Muscle layer of colon (tissue), 2 donors: ENCODE results near the gene ANKS1A.

ENCODE experiments used
- H3K27ac ChIP-seq: one replicate; pipeline ENCODE4 v1.7.0; 2013; ENCODE audit warnings: low read depth, mild to moderate bottlenecking, low read length, moderate library complexity
- H3K27me3 ChIP-seq, 2 donors: one replicate each; pipeline ENCODE4 v1.7.0; 2013; ENCODE audit warnings: low read length in 2 of 2, mild to moderate bottlenecking in 2 of 2; ENCODE audit not compliant: insufficient read depth in 2 of 2, control insufficient read depth in 1 of 2
- H3K36me3 ChIP-seq: one replicate; pipeline ENCODE4 v1.7.0; 2013; ENCODE audit warnings: mild to moderate bottlenecking, low read length; ENCODE audit not compliant: insufficient read depth
- H3K4me1 ChIP-seq: one replicate; pipeline ENCODE4 v1.7.0; 2013; ENCODE audit warnings: mild to moderate bottlenecking, low read length; ENCODE audit not compliant: insufficient read depth
- H3K4me3 ChIP-seq, 2 donors: one replicate each; pipeline ENCODE4 v1.7.0; 2013; ENCODE audit warnings: low read length in 2 of 2, low read depth in 1 of 2, mild to moderate bottlenecking in 1 of 2, moderate library complexity in 1 of 2
- H3K9ac ChIP-seq: one replicate; pipeline ENCODE4 v1.7.0; 2013; ENCODE audit warnings: low read length
- H3K9me3 ChIP-seq: one replicate; pipeline ENCODE4 v1.7.0; 2013; ENCODE audit warnings: mild to moderate bottlenecking, low read length
- donor health status: abdominal sarcoma.
- donor health status: Adenocarcinoma of cecum.

The ANKS1A gene

GRCh38 chr6:34961574-34961973 is 72.5 kb downstream of the ANKS1A start:
- no peak overlapping the region for H3K4me3 ChIP-seq
- H3K36me3 ChIP-seq: no peaks in the 10 kb centered on the region
- H3K9ac ChIP-seq: no peak overlapping the region
- H3K4me1 ChIP-seq: peaks cover 40% of the 10 kb centered on the region
- H3K27ac ChIP-seq: no peak overlapping the region
- H3K9me3 ChIP-seq: no peaks in the 10 kb centered on the region
- no peaks in the 10 kb centered on the region for H3K27me3 ChIP-seq

- Histone ChIP-seq H3K9ac (no peak overlapping the region), H3K36me3 (no peaks in the 10 kb centered on the region), H3K9me3 (no peaks in the 10 kb centered on the region), H3K27me3 (no peaks in the 10 kb centered on the region), H3K4me1 (peaks cover 10% of the 10 kb centered on the region), H3K4me3 (no peak overlapping the region), H3K27ac (no peak overlapping the region)
Observed at GRCh38 chr6:34964564-34964963, 75.5 kb downstream of the ANKS1A start.

GRCh38 chr6:34967461-34967860 is 78.4 kb downstream of the ANKS1A start:
- Histone ChIP-seq H3K4me1 (peaks cover 9% of the 10 kb centered on the region), H3K9ac (no peak overlapping the region), H3K36me3 (peaks cover 18% of the 10 kb centered on the region), H3K27ac (no peak overlapping the region), H3K27me3 (no peaks in the 10 kb centered on the region), H3K4me3 (no peak overlapping the region), H3K9me3 (no peaks in the 10 kb centered on the region)

DNA sequence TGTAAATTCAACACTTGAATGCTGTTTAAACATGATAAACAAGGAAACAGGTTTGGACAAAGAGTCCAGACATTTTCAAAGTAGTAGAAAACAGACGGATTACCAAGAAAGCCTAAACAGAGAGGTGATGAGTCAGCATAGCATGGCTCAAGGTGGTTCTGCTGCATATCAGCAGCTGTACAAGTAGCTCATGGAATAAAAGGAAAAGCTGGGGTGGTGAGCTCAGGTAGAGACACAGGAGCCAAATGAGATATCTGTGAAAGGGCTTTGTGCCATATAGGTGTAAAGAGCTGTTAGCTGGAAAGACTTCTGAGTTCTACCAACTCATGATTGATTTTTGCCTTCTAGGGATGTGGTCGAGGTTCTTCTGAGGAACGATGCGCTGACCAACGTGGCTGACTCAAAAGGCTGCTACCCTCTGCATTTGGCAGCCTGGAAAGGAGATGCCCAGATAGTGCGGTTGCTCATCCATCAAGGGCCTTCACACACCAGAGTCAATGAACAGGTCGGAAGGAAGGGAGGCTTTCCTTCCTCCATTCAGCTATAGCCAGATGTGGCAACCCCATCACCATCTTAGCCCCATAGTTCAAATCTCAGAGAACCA is 80.7 kb downstream of the ANKS1A start:
- H3K27ac ChIP-seq: no peak overlapping the region
- H3K9me3 ChIP-seq: no peaks in the 10 kb centered on the region
- H3K27me3 ChIP-seq: no peaks in the 10 kb centered on the region
- no peak overlapping the region for H3K4me3 ChIP-seq
- peaks cover 3% of the 10 kb centered on the region for H3K4me1 ChIP-seq
- no peak overlapping the region for H3K9ac ChIP-seq
- H3K36me3 ChIP-seq: peaks cover 18% of the 10 kb centered on the region

GRCh38 chr6:34970488-34970887 is 81.4 kb downstream of the ANKS1A start:
- Histone ChIP-seq H3K27ac (no peak overlapping the region), H3K9ac (no peak overlapping the region), H3K27me3 (no peaks in the 10 kb centered on the region), H3K4me3 (no peak overlapping the region), H3K36me3 (peaks cover 18% of the 10 kb centered on the region), H3K9me3 (no peaks in the 10 kb centered on the region), H3K4me1 (no peaks in the 10 kb centered on the region)

DNA sequence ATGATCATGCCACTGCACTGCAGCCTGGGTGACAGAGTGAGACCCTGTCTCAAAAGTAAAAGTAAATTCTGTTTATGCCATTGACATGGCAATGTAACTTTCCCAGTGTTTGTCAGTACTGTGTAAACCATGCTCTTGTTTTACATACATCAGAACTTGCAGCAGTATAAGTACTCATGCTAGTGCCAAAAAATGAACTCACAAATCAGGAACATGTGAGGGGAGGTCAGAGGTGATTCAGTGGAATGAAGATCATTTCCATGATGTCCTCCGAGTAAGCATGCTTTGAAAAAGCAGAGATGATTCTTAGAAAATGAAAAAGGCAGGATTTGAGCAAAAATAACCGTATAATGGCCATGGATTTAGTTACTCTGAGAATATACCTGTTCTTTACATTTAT is 81.9 kb downstream of the ANKS1A start:
- H3K4me3 ChIP-seq: no peak overlapping the region
- H3K27me3 ChIP-seq: no peaks in the 10 kb centered on the region
- H3K9ac ChIP-seq: no peak overlapping the region
- H3K27ac ChIP-seq: no peak overlapping the region
- no peaks in the 10 kb centered on the region for H3K9me3 ChIP-seq
- H3K4me1 ChIP-seq: no peaks in the 10 kb centered on the region
- H3K36me3 ChIP-seq: peaks cover 18% of the 10 kb centered on the region

DNA sequence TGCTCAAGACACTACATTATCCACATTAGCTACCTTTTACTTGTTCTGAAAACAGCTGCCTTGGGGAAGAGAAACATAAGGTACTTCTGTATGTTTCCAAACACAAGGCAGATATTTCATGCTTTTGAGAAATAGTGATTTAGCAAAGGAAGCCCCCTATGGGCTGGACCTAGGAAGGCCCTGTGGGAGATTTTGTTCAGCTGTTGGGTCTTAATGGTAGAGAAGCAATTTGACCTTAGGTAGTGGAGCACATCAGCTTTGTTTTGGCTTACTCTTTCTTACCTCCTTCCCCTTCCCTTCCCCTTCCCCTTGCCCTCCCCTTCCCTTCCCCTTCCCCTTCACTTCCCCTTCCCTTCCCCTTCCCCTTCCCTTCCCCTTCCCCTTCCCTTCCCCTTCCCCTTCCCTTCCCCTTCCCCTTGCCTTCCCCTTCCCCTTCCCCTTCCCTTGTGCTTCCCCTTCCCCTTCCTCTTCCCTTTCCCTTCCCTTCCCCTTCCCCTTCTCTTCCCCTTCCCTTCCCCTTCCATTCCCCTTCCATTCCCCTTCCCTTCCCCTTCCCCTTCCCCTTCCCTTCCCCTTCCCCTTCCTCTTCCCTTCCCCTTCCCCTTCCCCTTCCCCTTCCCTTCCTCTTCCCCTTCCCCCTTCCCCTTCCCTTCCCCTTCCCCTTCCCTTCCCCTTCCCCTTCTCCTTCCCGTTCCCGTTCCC is 84.6 kb downstream of the ANKS1A start:
- no peak overlapping the region for H3K9ac ChIP-seq
- H3K27me3 ChIP-seq: no peaks in the 10 kb centered on the region
- no peak overlapping the region for H3K4me3 ChIP-seq
- peaks cover 18% of the 10 kb centered on the region for H3K36me3 ChIP-seq
- H3K9me3 ChIP-seq: no peaks in the 10 kb centered on the region
- H3K27ac ChIP-seq: no peak overlapping the region
- no peaks in the 10 kb centered on the region for H3K4me1 ChIP-seq

GRCh38 chr6:34974249-34974642 is 85.2 kb downstream of the ANKS1A start:
- Histone ChIP-seq H3K27ac (no peak overlapping the region), H3K36me3 (peaks cover 18% of the 10 kb centered on the region), H3K9ac (no peak overlapping the region), H3K4me1 (no peaks in the 10 kb centered on the region), H3K4me3 (no peak overlapping the region), H3K9me3 (no peaks in the 10 kb centered on the region), H3K27me3 (no peaks in the 10 kb centered on the region)

DNA sequence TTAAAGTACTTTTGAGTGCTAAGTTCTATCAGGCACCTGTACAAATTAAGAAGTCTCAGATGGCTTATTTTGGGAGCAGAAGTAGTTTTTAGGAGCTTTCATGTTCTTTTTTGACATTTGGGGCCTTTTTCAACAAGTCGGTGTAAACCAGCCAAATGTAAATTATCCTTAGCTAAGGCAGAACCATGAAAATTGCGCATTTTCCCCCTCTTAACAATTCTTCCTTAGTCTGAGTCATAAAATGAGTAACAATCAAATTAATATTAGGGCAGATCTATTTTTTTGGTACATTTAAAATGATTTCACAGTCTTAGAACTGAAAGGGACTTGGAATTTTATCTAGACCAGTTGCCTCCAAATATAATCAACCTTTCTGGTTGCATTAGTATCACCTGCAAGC is 87.2 kb downstream of the ANKS1A start:
- no peak overlapping the region for H3K27ac ChIP-seq
- no peaks in the 10 kb centered on the region for H3K9me3 ChIP-seq
- H3K27me3 ChIP-seq: no peaks in the 10 kb centered on the region
- H3K36me3 ChIP-seq: peaks cover 4% of the 10 kb centered on the region
- H3K9ac ChIP-seq: no peak overlapping the region
- no peaks in the 10 kb centered on the region for H3K4me1 ChIP-seq
- H3K4me3 ChIP-seq: no peak overlapping the region

DNA sequence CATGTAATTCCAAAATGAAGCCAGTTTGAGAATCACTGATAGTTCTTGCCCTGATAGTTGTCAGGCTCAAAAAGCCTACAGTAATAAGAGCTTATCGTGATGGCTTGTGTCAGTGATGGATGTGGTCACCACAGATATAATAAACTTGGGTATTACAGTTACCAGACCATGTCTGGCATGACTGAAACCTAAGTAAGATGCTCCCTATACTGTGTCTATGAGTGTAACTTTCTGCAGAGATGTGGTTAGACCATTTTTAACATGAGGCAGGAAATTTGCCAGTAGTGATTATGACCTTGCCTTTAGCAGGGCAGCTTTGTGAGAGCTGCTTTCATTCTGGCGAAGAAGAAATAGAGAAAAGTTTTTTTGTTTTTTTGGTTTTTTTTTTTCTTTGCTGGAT is 90.2 kb downstream of the ANKS1A start:
- Histone ChIP-seq H3K27ac (no peak overlapping the region), H3K9ac (no peak overlapping the region)

GRCh38 chr6:34979994-34980393 is 90.9 kb downstream of the ANKS1A start:
- H3K9ac ChIP-seq: no peak overlapping the region
- no peaks in the 10 kb centered on the region for H3K4me1 ChIP-seq
- peaks cover 28% of the 10 kb centered on the region for H3K36me3 ChIP-seq
- H3K27ac ChIP-seq: no peak overlapping the region
- no peaks in the 10 kb centered on the region for H3K9me3 ChIP-seq
- H3K27me3 ChIP-seq: no peaks in the 10 kb centered on the region
- no peak overlapping the region for H3K4me3 ChIP-seq

More for the DNA sequence above, 90.2 kb downstream of the ANKS1A start:
- H3K9me3 ChIP-seq: no peaks in the 10 kb centered on the region
- H3K27me3 ChIP-seq: no peaks in the 10 kb centered on the region
- no peak overlapping the region for H3K4me3 ChIP-seq
- no peaks in the 10 kb centered on the region for H3K4me1 ChIP-seq
- H3K36me3 ChIP-seq: peaks cover 21% of the 10 kb centered on the region

- H3K36me3 ChIP-seq: peaks cover 41% of the 10 kb centered on the region
Observed at GRCh38 chr6:34981366-34981765, 92.3 kb downstream of the ANKS1A start.

More at GRCh38 chr6:34981366-34981765, 92.3 kb downstream of the ANKS1A start:
- H3K4me1 ChIP-seq: peaks cover 2% of the 10 kb centered on the region
- H3K9ac ChIP-seq: no peak overlapping the region
- no peak overlapping the region for H3K27ac ChIP-seq
- no peak overlapping the region for H3K4me3 ChIP-seq
- H3K9me3 ChIP-seq: no peaks in the 10 kb centered on the region
- H3K27me3 ChIP-seq: no peaks in the 10 kb centered on the region
